HG03432 (cell line): ENCODE results near the gene SMIM29.
A peak's percentile ranks its signal among the peaks of the same experiment; 100 is the strongest.

ENCODE experiments used
- ATAC-seq: cut with Tn5 transposase; IDR thresholded peaks from one replicate; pipeline ENCODE4 v1.9.1; 2021; ENCODE audit warnings: mild to moderate bottlenecking, moderate library complexity; ENCODE audit not compliant: unreplicated experiment

SMIM29 gene

DNA sequence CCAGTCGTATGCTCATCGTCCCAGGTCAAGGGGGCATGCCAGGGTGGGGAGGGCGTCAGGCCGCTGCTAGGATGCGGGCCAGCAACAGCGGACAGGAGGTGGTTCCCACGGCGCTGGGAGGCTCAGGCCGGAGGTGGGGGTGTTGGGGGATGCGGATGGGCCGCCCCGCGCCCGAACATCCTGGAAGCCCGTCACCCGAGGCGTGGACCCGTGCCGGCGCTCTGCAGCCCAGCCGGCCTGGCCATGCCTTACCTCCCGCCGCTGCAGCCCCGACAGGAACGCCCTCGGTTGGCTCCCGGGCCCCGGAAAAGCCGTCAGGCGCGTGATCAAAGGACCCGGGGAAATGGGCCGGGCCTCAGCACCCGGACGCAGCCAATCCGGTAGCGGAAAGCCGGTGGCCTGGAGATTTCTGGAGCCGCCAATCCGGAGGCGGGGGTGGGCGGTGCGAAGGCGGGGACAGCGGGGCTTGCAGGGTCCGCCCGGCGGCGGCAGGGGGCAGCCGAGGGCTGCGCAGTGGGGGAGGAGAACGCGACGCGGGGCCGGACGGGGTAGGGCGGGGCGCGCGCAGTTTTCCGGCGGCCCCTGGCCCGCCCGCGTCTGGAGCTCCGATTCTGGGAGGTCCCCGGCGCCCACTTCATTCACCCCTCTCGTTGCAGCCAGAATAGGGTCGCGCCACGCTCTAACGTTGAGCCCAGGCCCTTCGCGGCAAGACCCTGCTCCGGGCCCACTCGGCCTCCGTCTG, at the start of gene SMIM29:
SMIM29 (minus strand) TSS at position 280 of the 742 bp plus-strand sequence. CDS start 1,215 bp downstream, outside the sequence.
- peak; percentile 80 for ATAC-seq

DNA sequence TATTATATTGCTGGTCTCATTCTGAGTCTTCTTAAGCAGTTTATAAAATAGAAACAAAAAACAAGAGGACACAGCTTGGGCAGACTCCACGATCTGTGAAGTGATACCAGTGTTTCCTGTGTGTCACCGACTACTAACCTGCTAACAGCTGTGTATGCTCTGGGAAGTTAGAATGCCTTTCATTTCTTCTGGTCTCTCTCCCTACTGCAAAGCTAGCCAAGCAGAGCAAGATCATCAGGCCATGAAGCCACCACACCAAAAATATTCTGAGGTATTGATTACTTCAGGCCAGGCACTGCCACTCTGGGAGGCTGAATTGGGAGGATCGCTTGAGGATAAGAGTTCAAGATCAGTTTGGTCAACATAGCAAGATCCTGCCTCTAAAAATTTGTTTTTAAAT, 46.9 kb upstream of the SMIM29 start:
- ATAC-seq: peak; percentile 87

- ATAC-seq: no peak
These were observed 44.1 kb upstream of the SMIM29 start for GRCh38 chr6:34292954-34293353.

GRCh38 chr6:34289137-34289536, 40.3 kb upstream of the SMIM29 start:
- ATAC-seq: no peak

DNA sequence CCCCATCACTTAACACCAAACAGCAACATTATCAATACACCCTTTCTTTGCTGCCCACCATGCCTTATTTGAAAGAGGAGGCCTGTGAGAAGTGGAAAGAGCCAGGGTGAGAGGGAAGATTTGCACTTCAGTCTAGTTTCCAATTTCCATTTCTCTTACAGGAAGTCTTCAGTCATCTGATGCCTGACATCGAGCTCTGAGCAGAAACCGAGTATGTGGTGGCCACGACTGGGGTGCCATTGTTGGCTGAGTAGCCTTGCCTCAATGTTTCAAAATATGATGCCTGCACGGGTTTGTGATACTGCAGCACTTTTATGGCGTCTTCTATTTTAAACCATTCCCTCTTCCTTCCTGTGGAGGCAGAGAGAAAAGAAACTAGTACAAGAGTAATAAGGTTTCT, 39.8 kb upstream of the SMIM29 start:
- ATAC-seq: no peak

GRCh38 chr6:34285448-34286164, 36.8 kb upstream of the SMIM29 start:
- ATAC-seq: no peak

- ATAC-seq: no peak
These were observed 36.0 kb upstream of the SMIM29 start for GRCh38 chr6:34284563-34285447.

DNA sequence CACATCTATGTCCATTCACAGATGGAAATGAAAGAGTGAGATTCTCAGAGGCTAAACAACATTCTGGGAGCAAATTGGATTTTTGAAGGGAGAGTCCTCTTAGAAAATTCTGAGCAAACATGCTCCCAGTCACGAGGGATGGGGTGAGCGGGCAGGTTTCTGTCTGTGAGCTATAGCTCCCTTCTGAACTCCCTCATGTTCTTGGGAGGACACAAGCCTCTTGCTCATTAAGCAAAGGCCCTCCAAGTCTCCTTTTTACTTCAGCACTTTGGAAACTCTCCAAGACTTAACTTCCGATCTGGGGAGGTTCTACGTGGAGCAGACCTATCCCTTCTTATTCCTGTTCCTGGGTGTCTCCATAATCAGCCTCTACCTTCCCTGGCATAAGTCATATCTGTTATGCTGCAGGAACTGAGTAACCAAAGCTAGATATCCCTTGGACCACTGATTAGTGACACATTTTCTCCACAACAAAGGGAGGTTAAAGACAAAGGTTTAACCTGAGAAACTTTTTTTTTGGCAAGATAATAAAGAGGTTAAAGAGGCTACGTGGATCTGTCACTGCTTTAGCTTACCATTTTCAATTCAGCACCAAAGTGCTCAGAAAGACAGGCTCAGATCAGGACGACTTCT, 33.0 kb upstream of the SMIM29 start:
- no peak for ATAC-seq

DNA sequence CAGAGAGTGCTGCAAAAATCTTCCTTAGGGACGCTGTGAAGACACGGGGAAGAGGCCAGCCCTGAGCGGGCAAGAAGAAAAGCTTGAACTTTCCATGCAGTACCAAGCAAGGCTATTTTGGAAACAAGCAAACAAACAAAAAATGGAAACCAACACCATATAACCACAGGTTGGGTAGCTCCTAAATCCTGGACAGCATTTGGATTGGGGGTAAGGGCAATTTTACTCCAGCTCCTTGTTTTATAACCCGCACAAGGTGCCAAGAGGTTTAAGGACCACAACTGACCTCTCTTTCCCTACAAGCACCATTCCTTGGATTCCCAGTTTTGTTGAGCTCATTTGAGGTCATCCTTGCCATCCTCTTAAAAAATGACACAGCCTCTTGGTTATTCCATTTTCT, 31.4 kb upstream of the SMIM29 start:
- ATAC-seq: no peak

GRCh38 chr6:34278833-34279232, 30.0 kb upstream of the SMIM29 start:
- ATAC-seq: no peak

- no peak for ATAC-seq
These were observed 28.9 kb upstream of the SMIM29 start for GRCh38 chr6:34277763-34278112.

- no peak for ATAC-seq
These were observed 28.3 kb upstream of the SMIM29 start for GRCh38 chr6:34276881-34277762.

GRCh38 chr6:34276191-34276590, 27.4 kb upstream of the SMIM29 start:
- no peak for ATAC-seq

DNA sequence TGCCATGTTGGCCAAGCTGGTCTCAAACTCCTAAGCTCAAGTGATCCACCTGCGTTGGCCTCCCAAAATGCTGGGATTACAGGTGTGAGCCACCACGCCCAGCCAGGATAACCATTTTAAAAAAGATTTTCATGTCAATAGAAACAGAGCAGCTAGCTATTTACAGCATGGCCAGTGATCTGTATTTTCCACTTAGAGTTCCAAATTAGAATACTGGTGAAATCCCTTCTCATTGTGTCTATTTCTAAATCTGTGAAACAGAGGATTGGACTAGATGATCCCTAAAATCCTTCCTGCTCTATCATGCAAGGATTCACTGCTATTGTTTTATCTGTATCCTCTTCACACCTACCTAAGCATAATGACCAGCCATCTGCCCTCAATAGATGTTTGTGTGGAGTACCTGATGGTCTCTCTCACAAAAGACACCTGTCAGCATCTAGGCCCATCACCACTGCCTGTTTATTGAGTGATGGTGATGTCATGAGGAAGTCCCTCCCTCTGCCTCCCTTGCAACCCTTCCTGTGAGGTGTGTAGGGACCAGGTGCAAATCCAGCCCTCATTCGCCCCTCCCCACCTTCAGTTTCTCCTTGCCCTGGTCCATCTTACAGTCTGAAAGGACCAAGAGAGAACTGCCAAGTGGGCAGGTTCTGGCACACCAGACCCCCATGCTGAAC, 26.5 kb upstream of the SMIM29 start:
- no peak for ATAC-seq

GRCh38 chr6:34274129-34274528, 25.3 kb upstream of the SMIM29 start:
- no peak for ATAC-seq

- no peak for ATAC-seq
These were observed 24.5 kb upstream of the SMIM29 start for GRCh38 chr6:34273242-34273805.

DNA sequence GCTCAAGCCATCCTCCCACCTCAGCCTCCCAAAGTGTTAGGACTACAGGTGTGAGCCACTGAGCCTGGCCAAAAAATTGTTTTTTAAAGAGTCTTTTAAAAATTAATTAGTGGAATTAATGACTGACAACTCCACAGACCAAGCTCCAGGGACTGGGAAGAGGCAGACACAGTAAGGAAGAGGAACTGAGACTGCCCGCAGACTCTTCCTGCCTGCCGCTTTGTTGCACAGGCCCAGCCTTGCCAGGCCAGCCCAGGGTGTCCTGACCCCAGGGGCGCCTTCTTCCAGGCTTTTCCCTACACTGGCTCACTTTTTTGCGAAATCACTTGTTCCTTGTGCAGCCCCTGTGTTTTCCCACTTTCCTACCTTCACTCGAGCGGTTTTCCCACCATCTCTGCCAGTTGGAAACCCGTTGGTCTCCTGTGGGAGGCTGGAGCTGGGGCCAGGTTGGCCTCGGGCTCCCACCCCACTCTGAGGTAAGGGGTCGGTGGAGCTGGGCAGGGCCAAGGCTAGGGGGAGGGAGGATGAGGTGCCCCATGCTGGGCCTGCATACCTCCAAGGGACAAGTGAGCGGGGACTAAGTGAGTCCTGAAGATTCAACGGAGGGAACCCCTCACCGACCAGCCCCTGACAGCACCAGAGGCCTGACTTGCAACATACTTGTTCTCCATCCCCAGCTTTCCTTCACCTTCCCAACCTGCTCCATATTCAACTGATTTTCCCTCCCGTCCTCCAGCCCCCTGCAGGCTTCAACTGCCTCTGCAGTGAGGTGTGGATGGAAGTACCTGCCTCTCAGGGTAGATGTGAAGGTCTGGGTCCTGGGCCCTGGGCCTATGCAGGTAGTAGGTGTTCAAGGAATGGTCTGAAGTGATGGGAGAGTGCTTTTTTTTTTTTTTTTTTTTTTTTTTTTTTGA, 23.5 kb upstream of the SMIM29 start:
- ATAC-seq: no peak
